Loucy (cell line): ENCODE data around the gene S100B.

Experiments
- H2AFZ ChIP-seq: fragments of 200-600 bp; sonication (generic); 2 replicates; pipeline ENCODE4 v1.6.0; 2016; ENCODE audit warnings: antibody characterized with exemption, mild to moderate bottlenecking, low read length, moderate library complexity
- H3F3A ChIP-seq: fragments of 200-600 bp; 2 replicates; pipeline ENCODE4 v1.6.0; 2016; ENCODE audit warnings: antibody characterized with exemption, low read depth, mild to moderate bottlenecking
- H3K27me3 ChIP-seq: fragments of 200-600 bp; sonication (generic); 2 replicates; pipeline ENCODE4 v1.6.1; 2014; ENCODE audit warnings: low read length, mild to moderate bottlenecking; ENCODE audit not compliant: insufficient read depth, poor library complexity, severe bottlenecking
- H3K36me3 ChIP-seq: fragments of 200-600 bp; sonication (generic); 2 replicates; pipeline ENCODE4 v1.6.1; 2016; ENCODE audit warnings: low read length; ENCODE audit not compliant: insufficient read depth
- H3K4me1 ChIP-seq: fragments of 200-600 bp; sonication (generic); 2 replicates; pipeline ENCODE4 v1.5.1; 2014; ENCODE audit warnings: low read length, mild to moderate bottlenecking; ENCODE audit not compliant: insufficient read depth, poor library complexity, severe bottlenecking
- H3K4me2 ChIP-seq: fragments of 200-600 bp; sonication (generic); 2 replicates; pipeline ENCODE4 v1.6.0; 2014; ENCODE audit warnings: antibody characterized with exemption, low read length, low read depth, mild to moderate bottlenecking; ENCODE audit not compliant: poor library complexity, severe bottlenecking
- H3K4me3 ChIP-seq: fragments of 200-600 bp; sonication (generic); 2 replicates; pipeline ENCODE4 v1.5.1; 2014; ENCODE audit warnings: low read length, mild to moderate bottlenecking, mixed read lengths; ENCODE audit not compliant: poor library complexity, severe bottlenecking
- H3K79me2 ChIP-seq: fragments of 200-600 bp; sonication (generic); 2 replicates; pipeline ENCODE4 v1.6.1; 2014; ENCODE audit warnings: low read length; ENCODE audit not compliant: insufficient read depth
- H3K9ac ChIP-seq: fragments of 200-600 bp; sonication (generic); 2 replicates; pipeline ENCODE4 v1.6.0; 2014; ENCODE audit warnings: mild to moderate bottlenecking, low read depth, low read length, moderate library complexity; ENCODE audit not compliant: poor library complexity, severe bottlenecking
- H3K9me2 ChIP-seq: fragments of 200-600 bp; sonication (generic); replicated peaks from 2 replicates; pipeline ENCODE4 v1.6.1; 2016; ENCODE audit warnings: low read depth, low read length, mixed read lengths
- H3K9me3 ChIP-seq: fragments of 200-600 bp; sonication (generic); 2 replicates; pipeline ENCODE4 v1.6.1; 2014; ENCODE audit warnings: mild to moderate bottlenecking, antibody characterized with exemption, low read length, low read depth; ENCODE audit not compliant: insufficient read depth
- H4K20me1 ChIP-seq: fragments of 200-600 bp; sonication (generic); 2 replicates; pipeline ENCODE4 v1.6.0; 2014; ENCODE audit warnings: antibody characterized with exemption, low read length, mild to moderate bottlenecking; ENCODE audit not compliant: insufficient read depth, poor library complexity, severe bottlenecking
- CTCF ChIP-seq: fragments of 200-600 bp; sonication (generic); conservative IDR thresholded peaks from 2 replicates; pipeline ENCODE4 v1.5.1; 2014; ENCODE audit warnings: mild to moderate bottlenecking, antibody characterized with exemption, low read length
- EZH2phosphoT487 ChIP-seq: fragments of 200-600 bp; IDR thresholded peaks from 2 replicates; pipeline ENCODE4 v1.6.1; 2018; ENCODE audit warnings: antibody characterized with exemption, mild to moderate bottlenecking, moderate library complexity, borderline replicate concordance

Gene S100B

GRCh38 chr21:46551636-46552241, 53.1 kb downstream of the S100B start:
- Histone ChIP-seq H2AFZ (no peak overlapping the region), H3K9me2 (no peaks in the 10 kb centered on the region), H3K79me2 (no peaks in the 10 kb centered on the region), H3K4me1 (peaks cover 30% of the 10 kb centered on the region), H3F3A (no peaks in the 10 kb centered on the region), H3K9ac (no peak overlapping the region), H3K27me3 (no peaks in the 10 kb centered on the region), H3K36me3 (peaks cover 18% of the 10 kb centered on the region; the same call in 1 of the 2 replicates), H3K4me2 (no peak overlapping the region), H4K20me1 (no peaks in the 10 kb centered on the region), H3K4me3 (no peak overlapping the region), H3K9me3 (no peaks in the 10 kb centered on the region; the same call in 1 of the 2 replicates)
- TF ChIP-seq CTCF (no peak; the same call in 1 of the 2 replicates), EZH2phosphoT487 (no peak)

DNA sequence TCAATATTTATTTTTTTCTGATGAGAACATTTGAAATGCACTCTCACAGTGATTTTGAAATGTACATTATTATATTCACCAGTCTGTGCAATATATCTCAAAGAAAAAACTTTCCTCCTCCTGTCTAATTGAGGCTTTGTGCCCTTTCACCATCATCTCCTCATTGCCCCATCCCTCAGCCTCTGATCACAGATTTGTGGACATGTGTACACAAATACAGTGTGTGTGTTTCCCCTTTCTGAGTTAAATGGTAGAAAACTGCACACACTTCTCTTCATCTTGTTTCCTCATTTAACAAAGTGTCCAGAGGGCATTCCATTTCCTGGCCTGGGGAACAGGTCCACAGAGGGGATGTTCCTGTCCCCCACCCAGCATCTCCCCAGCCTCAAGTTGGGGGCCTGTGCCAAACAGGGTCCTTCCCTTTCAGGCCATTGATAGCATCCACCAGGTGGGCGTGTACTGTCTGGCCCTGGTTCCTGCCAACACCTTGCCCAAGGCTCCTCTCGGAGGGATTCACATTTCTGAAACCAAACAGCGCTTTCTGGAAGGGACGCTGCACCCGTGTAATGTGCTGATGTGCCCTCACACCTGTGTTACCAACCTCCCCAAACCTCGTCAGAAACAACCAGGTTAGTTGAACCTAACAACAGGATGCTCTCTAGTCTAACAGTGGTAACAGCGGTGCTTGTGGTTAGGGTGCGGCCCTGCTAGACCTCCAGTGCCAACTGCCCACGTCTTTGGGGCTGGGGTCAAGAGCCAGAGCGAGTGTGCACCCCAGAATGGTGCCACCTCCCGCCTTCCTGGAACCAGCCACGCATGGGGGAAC, 54.6 kb downstream of the S100B start:
- Histone ChIP-seq H3K27me3 (no peaks in the 10 kb centered on the region), H3K36me3 (peaks cover 27% of the 10 kb centered on the region; the same call in 1 of the 2 replicates), H3K9me3 (no peaks in the 10 kb centered on the region; the same call in 1 of the 2 replicates), H3K9me2 (no peaks in the 10 kb centered on the region), H4K20me1 (no peaks in the 10 kb centered on the region), H3K4me1 (peaks cover 30% of the 10 kb centered on the region), H2AFZ (no peak overlapping the region), H3F3A (no peaks in the 10 kb centered on the region), H3K9ac (no peak overlapping the region), H3K4me3 (no peak overlapping the region), H3K79me2 (no peaks in the 10 kb centered on the region), H3K4me2 (peak overlapping the region; percentile 23)
- TF ChIP-seq EZH2phosphoT487 = no peak
- no peak for TF ChIP-seq CTCF

GRCh38 chr21:46549650-46550049, 55.2 kb downstream of the S100B start:
- H4K20me1 ChIP-seq = no peaks in the 10 kb centered on the region
- peaks cover 31% of the 10 kb centered on the region; the same call in 1 of the 2 replicates for H3K36me3 ChIP-seq
- no peaks in the 10 kb centered on the region for H3K79me2 ChIP-seq
- H3K27me3 ChIP-seq = no peaks in the 10 kb centered on the region
- H3F3A ChIP-seq = no peaks in the 10 kb centered on the region
- H3K9ac ChIP-seq = no peak overlapping the region
- H3K4me2 ChIP-seq = no peak overlapping the region
- H2AFZ ChIP-seq = no peak overlapping the region
- no peak overlapping the region for H3K4me3 ChIP-seq
- no peak for TF ChIP-seq CTCF
- TF ChIP-seq EZH2phosphoT487 = no peak
- no peaks in the 10 kb centered on the region for H3K9me2 ChIP-seq
- H3K9me3 ChIP-seq = no peaks in the 10 kb centered on the region; the same call in 1 of the 2 replicates
- peaks cover 35% of the 10 kb centered on the region for H3K4me1 ChIP-seq
